Muscle layer of colon (tissue), 2 donors: ENCODE results near the gene LPCAT2.

Experiments
- H3K27ac ChIP-seq: one replicate; pipeline ENCODE4 v1.7.0; 2013; ENCODE audit warnings: low read depth, mild to moderate bottlenecking, low read length, moderate library complexity
- H3K27me3 ChIP-seq, 2 donors: one replicate each; pipeline ENCODE4 v1.7.0; 2013; ENCODE audit warnings: low read length in 2 of 2, mild to moderate bottlenecking in 2 of 2; ENCODE audit not compliant: insufficient read depth in 2 of 2, control insufficient read depth in 1 of 2
- H3K36me3 ChIP-seq: one replicate; pipeline ENCODE4 v1.7.0; 2013; ENCODE audit warnings: mild to moderate bottlenecking, low read length; ENCODE audit not compliant: insufficient read depth
- H3K4me1 ChIP-seq: one replicate; pipeline ENCODE4 v1.7.0; 2013; ENCODE audit warnings: mild to moderate bottlenecking, low read length; ENCODE audit not compliant: insufficient read depth
- H3K4me3 ChIP-seq, 2 donors: one replicate each; pipeline ENCODE4 v1.7.0; 2013; ENCODE audit warnings: low read length in 2 of 2, low read depth in 1 of 2, mild to moderate bottlenecking in 1 of 2, moderate library complexity in 1 of 2
- H3K9ac ChIP-seq: one replicate; pipeline ENCODE4 v1.7.0; 2013; ENCODE audit warnings: low read length
- H3K9me3 ChIP-seq: one replicate; pipeline ENCODE4 v1.7.0; 2013; ENCODE audit warnings: mild to moderate bottlenecking, low read length
- donor health status: abdominal sarcoma.
- donor health status: Adenocarcinoma of cecum.

Gene LPCAT2, protein sequence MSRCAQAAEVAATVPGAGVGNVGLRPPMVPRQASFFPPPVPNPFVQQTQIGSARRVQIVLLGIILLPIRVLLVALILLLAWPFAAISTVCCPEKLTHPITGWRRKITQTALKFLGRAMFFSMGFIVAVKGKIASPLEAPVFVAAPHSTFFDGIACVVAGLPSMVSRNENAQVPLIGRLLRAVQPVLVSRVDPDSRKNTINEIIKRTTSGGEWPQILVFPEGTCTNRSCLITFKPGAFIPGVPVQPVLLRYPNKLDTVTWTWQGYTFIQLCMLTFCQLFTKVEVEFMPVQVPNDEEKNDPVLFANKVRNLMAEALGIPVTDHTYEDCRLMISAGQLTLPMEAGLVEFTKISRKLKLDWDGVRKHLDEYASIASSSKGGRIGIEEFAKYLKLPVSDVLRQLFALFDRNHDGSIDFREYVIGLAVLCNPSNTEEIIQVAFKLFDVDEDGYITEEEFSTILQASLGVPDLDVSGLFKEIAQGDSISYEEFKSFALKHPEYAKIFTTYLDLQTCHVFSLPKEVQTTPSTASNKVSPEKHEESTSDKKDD

DNA sequence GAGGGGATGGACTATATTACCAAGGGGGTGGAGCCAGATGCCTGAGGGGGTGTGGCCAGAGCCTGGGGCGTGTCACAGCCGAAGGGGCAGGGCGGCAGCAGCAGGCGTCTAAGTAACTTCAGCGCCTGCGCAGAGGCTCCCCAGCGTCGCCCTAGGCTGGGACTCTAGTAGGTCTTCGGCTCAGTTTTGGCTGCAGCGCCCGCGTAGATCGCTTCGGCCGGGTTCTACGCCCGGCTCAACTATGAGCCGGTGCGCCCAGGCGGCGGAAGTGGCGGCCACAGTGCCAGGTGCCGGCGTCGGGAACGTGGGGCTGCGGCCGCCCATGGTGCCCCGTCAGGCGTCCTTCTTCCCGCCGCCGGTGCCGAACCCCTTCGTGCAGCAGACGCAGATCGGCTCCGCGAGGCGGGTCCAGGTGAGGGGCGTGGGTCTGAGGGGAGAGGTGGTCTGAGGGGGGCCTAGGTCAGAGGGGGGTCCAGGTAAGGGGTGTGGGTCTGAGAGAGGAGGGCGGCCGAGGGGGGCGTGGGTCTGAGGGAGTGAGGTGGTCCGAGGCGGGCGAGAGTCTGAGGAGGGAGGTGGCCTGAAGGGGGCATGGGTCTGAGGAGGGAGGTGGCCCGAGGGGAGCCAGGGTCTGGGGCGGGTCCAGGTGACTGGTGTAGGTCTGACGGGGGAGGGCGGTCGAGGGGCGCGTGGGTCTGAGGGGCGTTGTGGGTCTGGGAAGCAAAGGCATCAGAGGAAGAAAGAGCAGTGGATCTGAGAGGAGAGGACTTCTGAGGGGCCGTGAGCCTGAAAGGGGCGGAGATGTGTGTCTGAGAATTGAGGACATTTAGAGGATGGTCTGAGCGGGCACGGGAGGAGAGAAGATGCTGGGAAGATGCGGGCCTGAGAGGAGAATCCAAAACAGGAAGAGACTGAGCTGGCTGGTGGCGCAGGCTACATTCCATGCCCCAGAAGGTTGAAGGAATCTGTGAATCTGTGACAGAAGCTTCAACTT, at the start of gene LPCAT2:
TSS of gene LPCAT2 (plus strand) at position 132 of the 991 bp plus-strand sequence. CDS start at position 242, 110 bp downstream.
- Histone ChIP-seq H3K27me3 (peaks cover 4% of the 10 kb centered on the region in 2 donors), H3K9ac (no peak within 1 kb of the TSS), H3K36me3 (no peaks in the 10 kb centered on the region), H3K9me3 (no peaks in the 10 kb centered on the region), H3K27ac (no peak within 1 kb of the TSS), H3K4me3 (peak within 1 kb of the TSS; percentile 48 to 53), H3K4me1 (peaks cover 7% of the 10 kb centered on the region)

DNA sequence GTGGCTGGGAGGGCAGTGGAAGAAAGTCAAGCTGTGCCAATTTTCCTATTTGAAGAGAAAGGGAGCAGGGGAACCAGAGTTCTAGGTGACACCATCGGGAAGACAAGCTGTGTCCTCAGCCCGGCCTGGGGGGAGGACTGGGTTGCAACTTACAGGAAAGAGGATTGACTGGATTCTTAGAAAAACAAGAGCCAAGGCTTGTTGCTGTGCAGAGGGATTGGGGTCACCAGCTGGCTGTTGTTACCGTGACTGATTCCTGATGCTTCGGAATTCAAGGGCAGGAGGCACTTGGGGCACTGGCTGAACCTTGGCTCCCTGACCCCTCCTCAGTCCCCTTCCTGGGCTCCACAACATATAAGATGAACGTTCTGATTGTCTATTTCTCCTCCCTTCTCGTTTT, 46.6 kb upstream of the LPCAT2 start:
- no peak overlapping the region for H3K9ac ChIP-seq
- no peaks in the 10 kb centered on the region for H3K36me3 ChIP-seq
- H3K27me3 ChIP-seq = no peaks in the 10 kb centered on the region
- H3K4me1 ChIP-seq = no peaks in the 10 kb centered on the region
- H3K9me3 ChIP-seq = no peaks in the 10 kb centered on the region
- no peak overlapping the region for H3K4me3 ChIP-seq
- no peak overlapping the region for H3K27ac ChIP-seq

DNA sequence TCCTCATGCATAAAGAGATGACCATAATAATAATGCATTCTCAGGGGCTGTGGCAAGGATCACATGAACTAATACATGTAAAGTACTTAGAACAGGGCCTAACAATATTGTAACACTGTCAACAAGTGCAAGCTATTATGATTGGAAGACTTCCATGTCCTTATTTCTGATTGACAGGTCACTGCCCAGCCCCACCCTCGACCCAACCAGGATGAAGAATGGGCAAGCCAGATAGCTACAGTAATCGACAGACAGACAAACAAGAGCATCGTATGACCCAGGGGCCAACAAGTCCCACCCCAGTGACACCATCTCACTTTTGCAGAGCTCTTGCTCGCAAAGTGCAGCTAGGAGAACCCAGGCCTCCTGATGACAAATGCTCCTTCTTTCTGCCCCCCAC, 44.5 kb upstream of the LPCAT2 start:
- Histone ChIP-seq H3K4me1 (no peaks in the 10 kb centered on the region), H3K4me3 (no peak overlapping the region), H3K27me3 (no peaks in the 10 kb centered on the region), H3K9ac (no peak overlapping the region), H3K27ac (no peak overlapping the region), H3K36me3 (no peaks in the 10 kb centered on the region), H3K9me3 (no peaks in the 10 kb centered on the region)

DNA sequence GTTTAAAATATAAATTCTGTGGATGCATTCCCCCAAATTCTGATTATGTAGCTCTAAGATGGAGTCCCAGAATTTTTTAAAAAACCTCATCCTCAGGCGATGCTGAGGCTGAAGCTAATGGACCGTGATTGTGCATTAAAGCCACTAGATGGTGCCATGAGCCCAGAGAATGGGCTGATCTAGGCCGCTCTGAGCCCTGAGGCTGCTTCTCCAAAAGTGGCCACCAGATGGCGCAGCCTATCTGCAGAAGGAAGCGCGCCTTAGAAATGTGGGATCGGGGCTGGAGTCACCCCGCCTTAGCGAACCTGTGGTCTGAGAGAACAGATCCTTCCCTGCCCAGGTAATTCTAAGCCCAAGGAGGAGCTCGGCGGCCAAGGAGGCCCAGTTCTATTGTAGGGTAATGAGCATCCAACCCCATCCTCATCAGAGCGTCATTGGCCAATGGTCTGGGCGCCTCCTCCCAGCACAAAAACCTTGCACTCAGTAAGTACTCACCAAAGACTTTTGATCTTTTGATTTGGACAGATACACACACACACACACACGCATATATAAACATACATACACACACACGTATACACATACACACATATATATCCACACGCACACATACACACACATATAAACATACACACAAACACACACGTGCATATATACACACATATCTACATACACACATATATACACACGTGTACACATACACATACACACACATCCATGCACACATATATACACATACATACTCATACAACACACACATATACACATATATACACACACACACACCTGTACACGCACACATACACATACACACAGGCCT, 43.6 kb upstream of the LPCAT2 start:
- H3K36me3 ChIP-seq = no peaks in the 10 kb centered on the region
- H3K27me3 ChIP-seq = no peaks in the 10 kb centered on the region
- no peak overlapping the region for H3K27ac ChIP-seq
- H3K9me3 ChIP-seq = no peaks in the 10 kb centered on the region
- no peaks in the 10 kb centered on the region for H3K4me1 ChIP-seq
- H3K4me3 ChIP-seq = no peak overlapping the region
- no peak overlapping the region for H3K9ac ChIP-seq

DNA sequence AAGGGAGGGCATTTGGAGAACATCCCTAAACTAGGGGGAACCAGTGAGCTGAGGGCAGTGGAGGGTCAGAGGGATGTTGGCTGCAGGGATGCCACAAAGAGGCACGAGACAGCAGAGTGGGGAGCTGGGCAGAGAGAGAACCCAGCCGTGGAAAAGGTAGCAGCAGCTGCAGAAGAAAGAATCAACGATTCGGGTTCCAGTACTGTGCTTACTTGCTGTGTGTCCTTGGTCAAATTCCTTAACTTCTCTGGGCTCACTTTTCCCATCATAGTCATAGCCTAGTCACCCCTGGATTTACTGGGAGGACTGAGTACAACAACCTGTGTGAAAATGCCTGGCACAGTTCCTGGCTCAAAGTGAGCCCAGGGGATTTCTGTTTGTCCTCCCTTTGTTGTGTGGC, 42.7 kb upstream of the LPCAT2 start:
- Histone ChIP-seq H3K4me3 (no peak overlapping the region), H3K4me1 (peaks cover 7% of the 10 kb centered on the region), H3K27me3 (no peaks in the 10 kb centered on the region), H3K36me3 (no peaks in the 10 kb centered on the region), H3K27ac (no peak overlapping the region), H3K9me3 (no peaks in the 10 kb centered on the region), H3K9ac (no peak overlapping the region)

DNA sequence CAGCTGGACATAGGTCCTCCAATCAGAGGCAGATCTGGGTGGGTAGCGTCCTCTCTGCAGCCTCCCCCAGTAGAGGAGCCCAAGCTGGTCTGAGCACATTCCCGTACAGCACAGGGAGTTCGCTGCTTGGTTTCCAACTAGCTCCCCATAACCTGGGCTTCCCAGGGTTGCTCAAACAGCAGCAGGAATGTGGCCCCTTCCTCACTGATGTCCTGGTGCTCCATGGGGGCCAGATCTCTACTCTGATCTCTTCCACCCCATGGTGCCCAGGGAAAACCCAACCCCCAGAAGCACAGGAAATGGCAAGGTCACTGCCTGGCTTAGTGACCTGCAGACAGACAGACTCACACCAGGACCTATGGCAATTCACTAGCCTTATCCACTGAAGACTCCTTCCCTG, 41.0 kb upstream of the LPCAT2 start:
- Histone ChIP-seq H3K4me1 (peaks cover 8% of the 10 kb centered on the region), H3K4me3 (no peak overlapping the region), H3K27me3 (no peaks in the 10 kb centered on the region), H3K27ac (no peak overlapping the region), H3K9ac (no peak overlapping the region), H3K9me3 (no peaks in the 10 kb centered on the region), H3K36me3 (no peaks in the 10 kb centered on the region)

DNA sequence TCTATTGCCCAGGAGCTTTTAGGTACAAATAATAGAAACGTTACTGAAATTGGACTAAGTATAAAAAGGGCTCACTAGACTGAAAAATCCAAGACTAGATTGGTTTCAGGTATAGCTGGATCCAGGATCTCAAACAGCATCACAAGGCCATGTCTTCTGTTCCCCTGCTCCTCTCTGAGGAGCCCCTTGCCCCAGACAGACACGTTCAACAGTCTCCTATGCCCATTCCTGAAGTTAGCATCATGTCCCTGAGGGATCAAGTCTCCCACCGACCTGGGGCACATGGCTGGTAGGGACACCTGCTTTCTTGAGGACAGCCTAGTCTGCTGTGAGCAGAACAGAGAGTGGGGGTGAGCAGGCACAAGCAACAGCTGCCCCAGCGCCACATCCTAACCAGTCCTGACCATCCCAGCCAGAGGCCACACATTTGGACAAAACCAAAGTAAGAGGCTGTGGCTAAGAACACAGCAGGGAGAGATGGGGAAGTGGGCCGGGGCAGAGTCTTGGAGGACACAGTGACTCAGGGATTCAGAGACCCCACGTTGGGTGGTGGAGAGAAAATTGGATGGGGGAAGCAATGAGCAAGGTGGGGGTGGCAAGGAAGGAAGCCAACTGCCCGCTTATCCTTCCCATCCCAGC, 40.4 kb upstream of the LPCAT2 start:
- Histone ChIP-seq H3K9ac (no peak overlapping the region), H3K36me3 (no peaks in the 10 kb centered on the region), H3K9me3 (no peaks in the 10 kb centered on the region), H3K4me1 (peaks cover 8% of the 10 kb centered on the region), H3K27ac (no peak overlapping the region), H3K27me3 (no peaks in the 10 kb centered on the region), H3K4me3 (no peak overlapping the region)

DNA sequence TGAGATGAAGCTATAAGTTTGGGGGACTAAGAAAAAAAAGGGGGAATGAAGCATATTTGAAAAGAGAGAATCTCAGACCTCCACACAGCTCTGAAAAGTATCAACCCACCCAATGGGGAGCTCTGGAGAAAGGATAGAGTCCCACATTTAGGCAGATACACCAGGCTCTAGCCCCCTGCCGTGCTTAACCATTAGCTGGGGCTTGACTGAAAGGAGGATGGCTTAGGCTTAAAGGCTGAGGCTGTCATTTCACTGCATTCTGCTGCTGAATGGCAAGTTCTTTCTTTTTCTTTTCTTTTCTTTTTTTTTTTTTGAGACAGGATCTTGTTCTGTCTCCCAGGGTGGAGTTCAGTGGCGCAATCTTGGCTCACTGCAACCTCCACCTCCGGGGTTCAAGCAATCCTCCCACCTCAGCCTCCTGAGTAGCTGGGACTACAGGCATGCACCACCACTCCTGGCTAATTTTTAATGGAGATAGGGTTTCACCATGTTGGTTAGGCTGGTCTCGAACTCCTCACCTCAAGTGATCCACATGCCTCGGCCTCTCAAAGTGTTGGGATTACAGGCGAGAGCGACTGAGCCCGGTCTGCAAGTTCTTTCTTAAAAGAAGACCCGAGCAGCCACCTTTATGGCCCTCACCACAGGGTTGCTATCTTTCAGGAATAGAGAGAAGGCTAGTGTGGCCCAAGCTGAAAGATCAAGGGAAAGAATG, 38.9 kb upstream of the LPCAT2 start:
- Histone ChIP-seq H3K9ac (no peak overlapping the region), H3K4me1 (peaks cover 8% of the 10 kb centered on the region), H3K27ac (no peak overlapping the region), H3K4me3 (no peak overlapping the region), H3K27me3 (no peaks in the 10 kb centered on the region), H3K36me3 (no peaks in the 10 kb centered on the region), H3K9me3 (no peaks in the 10 kb centered on the region)

DNA sequence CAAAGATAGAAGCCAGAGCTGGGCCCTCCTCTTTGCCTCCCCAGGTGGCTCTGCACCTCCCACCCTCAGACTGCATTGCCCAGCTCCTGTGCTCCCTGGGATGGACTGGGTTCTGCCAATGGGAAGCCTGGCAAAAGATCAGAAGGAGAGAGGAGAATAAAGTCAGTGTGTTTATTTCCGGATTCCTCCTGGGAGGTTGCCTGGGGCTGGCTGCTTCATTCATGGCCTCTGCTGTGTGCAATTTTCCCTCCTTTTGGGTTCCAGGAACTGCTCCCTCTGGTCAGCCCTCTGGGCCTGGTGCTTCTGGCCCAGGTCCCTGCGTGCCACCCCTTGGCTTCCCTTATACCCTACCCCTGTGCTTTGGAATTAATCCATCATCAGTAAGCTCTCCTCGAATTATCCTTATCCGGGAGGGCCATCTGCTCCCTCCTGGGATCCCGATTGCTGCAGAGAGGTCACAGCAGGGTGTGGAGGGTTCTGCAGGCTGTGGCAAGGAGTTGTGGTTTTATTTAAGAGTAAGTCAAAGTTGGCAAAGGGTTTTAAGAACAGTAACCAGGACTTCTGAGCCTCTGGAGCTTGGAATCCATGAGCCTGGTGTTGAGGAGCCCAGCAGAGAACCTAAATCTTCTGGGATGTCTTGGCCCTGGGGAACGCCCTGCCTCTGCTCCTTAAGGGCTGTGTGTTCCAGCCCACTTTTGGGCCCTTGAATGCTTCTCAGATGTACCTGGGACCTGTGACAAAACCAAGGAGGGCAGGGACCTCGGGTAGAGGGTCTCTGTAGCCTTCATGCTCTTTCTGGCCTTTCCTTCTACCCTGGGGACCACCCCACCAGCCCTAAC, 38.1 kb upstream of the LPCAT2 start:
- no peak overlapping the region for H3K9ac ChIP-seq
- no peaks in the 10 kb centered on the region for H3K27me3 ChIP-seq
- no peak overlapping the region for H3K27ac ChIP-seq

More for the DNA sequence above, 38.1 kb upstream of the LPCAT2 start:
- no peak overlapping the region for H3K4me3 ChIP-seq
- H3K4me1 ChIP-seq = peaks cover 16% of the 10 kb centered on the region
- no peaks in the 10 kb centered on the region for H3K9me3 ChIP-seq
- no peaks in the 10 kb centered on the region for H3K36me3 ChIP-seq
